Tibial nerve (tissue), 4 donors: Measurements from ENCODE around the gene WWTR1. TPM values are rescaled to one million over a fixed set of nuclear protein-coding genes. Genes with fewer than 3 reads are reported as not detected.

Source experiments
- DNase-seq, 2 donors: peaks; one replicate each; pipeline ENCODE4 v3.0.0-alpha.2; 2019; ENCODE audit warnings: low spot score in 2 of 2
- H3K27ac ChIP-seq, 4 donors: fragments of 200-600 bp; sonication (generic) in 3 of 4; one replicate each; pipeline ENCODE4 v1.5.1; 2017 to 2019; ENCODE audit warnings: mild to moderate bottlenecking in 1 of 4
- H3K27me3 ChIP-seq, 2 donors: fragments of 200-600 bp; sonication (generic) in 1 of 2; one replicate each; pipeline versions ENCODE4 v1.5.1 to v1.6.0; 2017 to 2019
- H3K36me3 ChIP-seq, 3 donors: fragments of 200-600 bp; sonication (generic); one replicate each; pipeline ENCODE4 v1.5.1; 2018 to 2019
- H3K4me1 ChIP-seq, 4 donors: fragments of 200-600 bp; sonication (generic) in 3 of 4; one replicate each; pipeline ENCODE4 v1.5.1; 2017 to 2019
- H3K4me3 ChIP-seq, 4 donors: fragments of 200-600 bp; sonication (generic) in 3 of 4; one replicate each; pipeline ENCODE4 v1.5.1; 2017 to 2019; ENCODE audit warnings: mild to moderate bottlenecking in 1 of 4, moderate library complexity in 1 of 4
- H3K9me3 ChIP-seq, 4 donors: fragments of 200-600 bp; sonication (generic) in 3 of 4; one replicate each; pipeline ENCODE4 v1.5.1; 2017 to 2019
- CTCF ChIP-seq, 5 experiments: fragments of 200-600 bp in 3 of 5; fragments of 450-650 bp in 2 of 5; sonication (generic) in 3 of 5; IDR thresholded peaks; one replicate each; pipeline ENCODE4 v1.5.1; 2016 to 2019; ENCODE audit warnings: antibody characterized with exemption in 5 of 5, mild to moderate bottlenecking in 3 of 5, moderate library complexity in 2 of 5
- EP300 ChIP-seq, 2 donors: sonication (generic); formaldehyde crosslinking; IDR thresholded peaks; one replicate each; pipeline ENCODE4 v1.6.1; 2017; ENCODE audit warnings: antibody characterized with exemption in 2 of 2, mild to moderate bottlenecking in 1 of 2
- POLR2A ChIP-seq, 2 donors: fragments of 450-650 bp; IDR thresholded peaks; one replicate each; pipeline ENCODE4 v1.6.1; 2017; ENCODE audit warnings: antibody characterized with exemption in 2 of 2, mild to moderate bottlenecking in 2 of 2, moderate library complexity in 2 of 2
- WGBS, 2 donors: methylation state at CpG; one replicate each; pipeline ENCODE4 v1.1.5; 2018; 5-methylcytosine and 5-hydroxymethylcytosine counted together
- total RNA-seq, 4 donors: library from RNA; depleted of rRNA; stranded (reverse); fragments of >200 nt; gene quantifications; one replicate each; pipeline ENCODE4 v1.1.0, GENCODE V29; 2016

The WWTR1 gene
- total RNA-seq, 4 donors from 2014 or later = 86.5 to 130 (median 113) TPM

- DNase-seq = no peak
Measured at GRCh38 chr3:149581681-149582370, 76.0 kb downstream of the WWTR1 start.

GRCh38 chr3:149581248-149581647 lies 76.6 kb downstream of the WWTR1 start:
- 25 to 29% methylated on average over 2 of the region's 2 CpGs for WGBS, 2 donors
- H3K9me3 ChIP-seq = no peaks in the 10 kb centered on the region

More at GRCh38 chr3:149581681-149582370, 76.0 kb downstream of the WWTR1 start:
- no peaks in the 10 kb centered on the region for H3K36me3 ChIP-seq
- peak overlapping the region in 1 of 4 donors; percentile 8 for H3K4me3 ChIP-seq
- 12 to 14% methylated on average over 8 of the region's 8 CpGs for WGBS, 2 donors
- TF ChIP-seq CTCF (IDR thresholded peaks at IDR 0.05) (peak in 1 of 5 experiments; percentile 18), POLR2A (IDR thresholded peaks at IDR 0.05) (no peak), EP300 (IDR thresholded peaks at IDR 0.05) (peak in 1 of 2 donors; percentile 28)
- no peaks in the 10 kb centered on the region for H3K27me3 ChIP-seq
- H3K9me3 ChIP-seq = no peaks in the 10 kb centered on the region
- peaks cover 0 to 90% (median 40%) of the 10 kb centered on the region in 4 donors for H3K4me1 ChIP-seq
- H3K27ac ChIP-seq = peak overlapping the region in 2 of 4 donors; percentile 39 to 66

GRCh38 chr3:149579838-149580542 lies 77.8 kb downstream of the WWTR1 start:
- no peak for TF ChIP-seq CTCF (IDR thresholded peaks at IDR 0.05)
- no peak for TF ChIP-seq EP300 (IDR thresholded peaks at IDR 0.05)
- TF ChIP-seq POLR2A (IDR thresholded peaks at IDR 0.05) = no peak
- H3K36me3 ChIP-seq = no peaks in the 10 kb centered on the region
- no peak for DNase-seq
- peaks cover 0 to 98% (median 52%) of the 10 kb centered on the region in 4 donors for H3K4me1 ChIP-seq
- no peak overlapping the region for H3K4me3 ChIP-seq
- H3K27me3 ChIP-seq = no peaks in the 10 kb centered on the region
- WGBS, 2 donors = 60 to 62% methylated on average over 4 of the region's 4 CpGs
- no peaks in the 10 kb centered on the region for H3K9me3 ChIP-seq
- H3K27ac ChIP-seq = peak overlapping the region in 2 of 4 donors; percentile 11 to 68

More at GRCh38 chr3:149581248-149581647, 76.6 kb downstream of the WWTR1 start:
- Histone ChIP-seq H3K27me3 (no peaks in the 10 kb centered on the region), H3K4me1 (peaks cover 0 to 92% (median 43%) of the 10 kb centered on the region in 4 donors), H3K4me3 (no peak overlapping the region), H3K27ac (peak overlapping the region in 2 of 4 donors; percentile 39 to 66), H3K36me3 (no peaks in the 10 kb centered on the region)
- no peak for DNase-seq
- TF ChIP-seq EP300 (IDR thresholded peaks at IDR 0.05) (no peak), POLR2A (IDR thresholded peaks at IDR 0.05) (no peak), CTCF (IDR thresholded peaks at IDR 0.05) (no peak)

- H3K36me3 ChIP-seq = no peaks in the 10 kb centered on the region
- DNase-seq = no peak
- no peak overlapping the region for H3K4me3 ChIP-seq
- peaks cover 0 to 100% (median 52%) of the 10 kb centered on the region in 4 donors for H3K4me1 ChIP-seq
- H3K27ac ChIP-seq = peak overlapping the region in 2 of 4 donors; percentile 11 to 68
- H3K27me3 ChIP-seq = no peaks in the 10 kb centered on the region
- WGBS, 2 donors = 47 to 57% methylated on average over 1 of the region's 1 CpG
- TF ChIP-seq POLR2A (IDR thresholded peaks at IDR 0.05) (no peak), CTCF (IDR thresholded peaks at IDR 0.05) (no peak), EP300 (IDR thresholded peaks at IDR 0.05) (no peak)
- no peaks in the 10 kb centered on the region for H3K9me3 ChIP-seq
Measured at GRCh38 chr3:149579161-149579560, 78.7 kb downstream of the WWTR1 start.

GRCh38 chr3:149577801-149578200 lies 80.0 kb downstream of the WWTR1 start:
- no peak for DNase-seq
- peak overlapping the region in 3 of 4 donors; percentile 10 to 90 (median 83) for H3K27ac ChIP-seq
- no peaks in the 10 kb centered on the region for H3K27me3 ChIP-seq
- H3K9me3 ChIP-seq = no peaks in the 10 kb centered on the region
- no peak overlapping the region for H3K4me3 ChIP-seq
- no peak for TF ChIP-seq CTCF (IDR thresholded peaks at IDR 0.05)
- no peak for TF ChIP-seq POLR2A (IDR thresholded peaks at IDR 0.05)
- TF ChIP-seq EP300 (IDR thresholded peaks at IDR 0.05) = no peak
- no peaks in the 10 kb centered on the region for H3K36me3 ChIP-seq
- H3K4me1 ChIP-seq = peaks cover 0 to 100% (median 53%) of the 10 kb centered on the region in 4 donors
- WGBS, 2 donors = 91 to 93% methylated on average over 2 of the region's 2 CpGs
